ENCODE measurements around the gene SLC39A12.

DNA sequence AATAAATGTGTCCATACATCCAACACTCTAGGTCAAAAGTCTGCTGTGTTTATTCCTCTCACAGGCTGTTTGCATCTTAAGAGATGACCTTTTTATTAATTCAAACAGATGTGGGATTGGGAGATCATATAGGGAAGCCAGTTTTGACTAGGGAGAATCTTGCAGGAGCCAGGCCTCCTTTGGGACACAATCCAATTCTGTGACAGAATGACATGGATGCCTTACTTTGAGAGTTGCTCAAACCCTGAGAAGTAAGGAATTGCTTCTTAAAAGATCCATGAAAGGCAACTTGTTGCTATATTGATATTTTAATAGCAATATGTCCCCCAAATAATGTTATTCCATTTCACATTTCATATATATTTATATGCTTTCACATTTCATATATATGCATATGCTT is 135.0 kb downstream of the SLC39A12 start:
- TF ChIP-seq CTCF (IDR thresholded peaks at IDR 0.05; ENCODE audit: poor library complexity, severe bottlenecking), result no peak
- no peak for TF ChIP-seq POLR2AphosphoS5 (IDR thresholded peaks at IDR 0.05)
- TF ChIP-seq REST (IDR thresholded peaks at IDR 0.05; ENCODE audit: borderline replicate concordance), result no peak
- TF ChIP-seq TAF1 (IDR thresholded peaks at IDR 0.05; ENCODE audit: low read depth), result no peak
- no peak for TF ChIP-seq SMC3 (conservative IDR thresholded peaks at IDR 0.05; ENCODE audit: poor library complexity)
- no peak for TF ChIP-seq EZH2 (IDR thresholded peaks at IDR 0.05; ENCODE audit: borderline replicate concordance, insufficient read depth, low read length, poor library complexity, severe bottlenecking)

Measured in neural cell (in vitro differentiated cells).